SK-N-SH (cell line): ENCODE data around the gene CRAT.

ENCODE experiments used
- CHD2 ChIP-seq: fragments of 150-350 bp; IDR thresholded peaks from 2 replicates; pipeline ENCODE4 v1.6.1; 2018; ENCODE audit warnings: low read length; ENCODE audit not compliant: partially characterized antibody
- ELF1 ChIP-seq: IDR thresholded peaks from 2 replicates; pipeline ENCODE4 v1.4.0; 2012
- EP300 ChIP-seq, 2 experiments: IDR thresholded peaks; 2 replicates each; pipeline versions ENCODE4 v1.4.0 to v1.6.1; 2012; ENCODE audit warnings: borderline replicate concordance in 1 of 2, low read depth in 1 of 2, low read length in 1 of 2
- FOXM1 ChIP-seq: IDR thresholded peaks from 2 replicates; pipeline ENCODE4 v1.4.0; 2012; ENCODE audit warnings: low read depth, mild to moderate bottlenecking
- GABPA ChIP-seq: IDR thresholded peaks from 2 replicates; pipeline ENCODE4 v1.4.0; 2012; ENCODE audit warnings: low read depth, mild to moderate bottlenecking
- POLR2AphosphoS5 ChIP-seq: IDR thresholded peaks from 2 replicates; pipeline ENCODE4 v1.6.1; 2012; ENCODE audit warnings: low read depth, low read length
- SIN3A ChIP-seq: IDR thresholded peaks from 2 replicates; pipeline ENCODE4 v1.6.1; 2012; ENCODE audit warnings: low read depth, mild to moderate bottlenecking, low read length, moderate library complexity, borderline replicate concordance
- TEAD4 ChIP-seq: IDR thresholded peaks from 2 replicates; pipeline ENCODE4 v1.4.0; 2012; ENCODE audit warnings: mild to moderate bottlenecking, borderline replicate concordance; ENCODE audit not compliant: insufficient read depth
- YY1 ChIP-seq: IDR thresholded peaks from 2 replicates; pipeline ENCODE4 v1.4.0; 2012; ENCODE audit warnings: low read depth, mild to moderate bottlenecking
- TF ChIP-seq, protein P1 (sequence below): IDR thresholded peaks from 2 replicates; pipeline ENCODE4 v1.4.0; 2012; ENCODE audit warnings: low read depth
- TF ChIP-seq, protein P2 (sequence below): fragments of 200-600 bp; sonication (generic); IDR thresholded peaks from 2 replicates; pipeline ENCODE4 v1.6.1; 2017; ENCODE audit warnings: antibody characterized with exemption, mild to moderate bottlenecking, moderate library complexity
- TF ChIP-seq, protein P3 (sequence below): IDR thresholded peaks from 2 replicates; pipeline ENCODE4 v1.6.1; 2012; ENCODE audit warnings: mild to moderate bottlenecking, low read depth, low read length, moderate library complexity
- TF ChIP-seq, protein P4 (sequence below): fragments of 150-350 bp; IDR thresholded peaks from 2 replicates; pipeline ENCODE4 v1.6.1; 2017; ENCODE audit warnings: antibody characterized with exemption, low read length, low read depth, borderline replicate concordance

DNA sequence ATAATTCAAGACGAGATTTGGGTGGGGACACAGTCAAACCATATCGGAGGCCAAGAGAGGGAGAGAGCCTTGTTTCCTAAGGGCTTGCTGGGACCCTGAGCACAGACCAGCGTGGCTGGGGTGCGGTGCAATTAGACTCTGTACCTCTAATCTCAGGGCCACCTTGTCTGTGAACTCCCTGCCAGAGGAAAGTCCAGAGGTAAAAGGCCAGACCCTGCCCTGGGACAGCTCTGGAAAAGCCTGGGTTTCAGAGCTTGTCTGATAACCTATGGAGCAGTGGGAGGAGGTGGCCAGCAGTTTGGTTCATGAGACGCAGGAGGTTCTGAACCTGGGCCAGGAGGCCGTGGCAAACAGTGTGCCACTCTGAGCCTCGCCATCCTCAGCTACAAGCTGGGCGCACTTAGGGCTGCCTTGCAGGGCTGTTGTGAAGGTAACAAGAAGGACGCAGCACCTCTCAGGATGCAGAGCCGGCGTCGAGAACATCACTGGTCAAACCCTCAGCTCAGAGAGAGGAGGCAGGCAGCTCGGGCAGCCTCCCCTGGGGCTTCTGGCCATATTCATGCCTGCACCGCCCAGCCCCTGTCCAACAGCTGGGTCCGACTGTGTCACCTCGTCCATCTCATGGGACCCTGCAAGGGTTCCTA, 34.5 kb downstream of the CRAT start:
- TF ChIP-seq, protein P1, sequence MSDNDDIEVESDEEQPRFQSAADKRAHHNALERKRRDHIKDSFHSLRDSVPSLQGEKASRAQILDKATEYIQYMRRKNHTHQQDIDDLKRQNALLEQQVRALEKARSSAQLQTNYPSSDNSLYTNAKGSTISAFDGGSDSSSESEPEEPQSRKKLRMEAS = no peak
- TF ChIP-seq, protein P2, sequence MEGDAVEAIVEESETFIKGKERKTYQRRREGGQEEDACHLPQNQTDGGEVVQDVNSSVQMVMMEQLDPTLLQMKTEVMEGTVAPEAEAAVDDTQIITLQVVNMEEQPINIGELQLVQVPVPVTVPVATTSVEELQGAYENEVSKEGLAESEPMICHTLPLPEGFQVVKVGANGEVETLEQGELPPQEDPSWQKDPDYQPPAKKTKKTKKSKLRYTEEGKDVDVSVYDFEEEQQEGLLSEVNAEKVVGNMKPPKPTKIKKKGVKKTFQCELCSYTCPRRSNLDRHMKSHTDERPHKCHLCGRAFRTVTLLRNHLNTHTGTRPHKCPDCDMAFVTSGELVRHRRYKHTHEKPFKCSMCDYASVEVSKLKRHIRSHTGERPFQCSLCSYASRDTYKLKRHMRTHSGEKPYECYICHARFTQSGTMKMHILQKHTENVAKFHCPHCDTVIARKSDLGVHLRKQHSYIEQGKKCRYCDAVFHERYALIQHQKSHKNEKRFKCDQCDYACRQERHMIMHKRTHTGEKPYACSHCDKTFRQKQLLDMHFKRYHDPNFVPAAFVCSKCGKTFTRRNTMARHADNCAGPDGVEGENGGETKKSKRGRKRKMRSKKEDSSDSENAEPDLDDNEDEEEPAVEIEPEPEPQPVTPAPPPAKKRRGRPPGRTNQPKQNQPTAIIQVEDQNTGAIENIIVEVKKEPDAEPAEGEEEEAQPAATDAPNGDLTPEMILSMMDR = no peak
- TF ChIP-seq CHD2 (no peak), ELF1 (no peak), POLR2AphosphoS5 (no peak), EP300 (IDR thresholded peaks at IDR 0.05; ENCODE audit: borderline replicate concordance in 1 of 2, low read depth in 1 of 2, low read length in 1 of 2) (no peak), GABPA (no peak), SIN3A (no peak), YY1 (no peak), TEAD4 (no peak), FOXM1 (no peak)
- TF ChIP-seq, protein P3, sequence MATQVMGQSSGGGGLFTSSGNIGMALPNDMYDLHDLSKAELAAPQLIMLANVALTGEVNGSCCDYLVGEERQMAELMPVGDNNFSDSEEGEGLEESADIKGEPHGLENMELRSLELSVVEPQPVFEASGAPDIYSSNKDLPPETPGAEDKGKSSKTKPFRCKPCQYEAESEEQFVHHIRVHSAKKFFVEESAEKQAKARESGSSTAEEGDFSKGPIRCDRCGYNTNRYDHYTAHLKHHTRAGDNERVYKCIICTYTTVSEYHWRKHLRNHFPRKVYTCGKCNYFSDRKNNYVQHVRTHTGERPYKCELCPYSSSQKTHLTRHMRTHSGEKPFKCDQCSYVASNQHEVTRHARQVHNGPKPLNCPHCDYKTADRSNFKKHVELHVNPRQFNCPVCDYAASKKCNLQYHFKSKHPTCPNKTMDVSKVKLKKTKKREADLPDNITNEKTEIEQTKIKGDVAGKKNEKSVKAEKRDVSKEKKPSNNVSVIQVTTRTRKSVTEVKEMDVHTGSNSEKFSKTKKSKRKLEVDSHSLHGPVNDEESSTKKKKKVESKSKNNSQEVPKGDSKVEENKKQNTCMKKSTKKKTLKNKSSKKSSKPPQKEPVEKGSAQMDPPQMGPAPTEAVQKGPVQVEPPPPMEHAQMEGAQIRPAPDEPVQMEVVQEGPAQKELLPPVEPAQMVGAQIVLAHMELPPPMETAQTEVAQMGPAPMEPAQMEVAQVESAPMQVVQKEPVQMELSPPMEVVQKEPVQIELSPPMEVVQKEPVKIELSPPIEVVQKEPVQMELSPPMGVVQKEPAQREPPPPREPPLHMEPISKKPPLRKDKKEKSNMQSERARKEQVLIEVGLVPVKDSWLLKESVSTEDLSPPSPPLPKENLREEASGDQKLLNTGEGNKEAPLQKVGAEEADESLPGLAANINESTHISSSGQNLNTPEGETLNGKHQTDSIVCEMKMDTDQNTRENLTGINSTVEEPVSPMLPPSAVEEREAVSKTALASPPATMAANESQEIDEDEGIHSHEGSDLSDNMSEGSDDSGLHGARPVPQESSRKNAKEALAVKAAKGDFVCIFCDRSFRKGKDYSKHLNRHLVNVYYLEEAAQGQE = no peak
- TF ChIP-seq, protein P4, sequence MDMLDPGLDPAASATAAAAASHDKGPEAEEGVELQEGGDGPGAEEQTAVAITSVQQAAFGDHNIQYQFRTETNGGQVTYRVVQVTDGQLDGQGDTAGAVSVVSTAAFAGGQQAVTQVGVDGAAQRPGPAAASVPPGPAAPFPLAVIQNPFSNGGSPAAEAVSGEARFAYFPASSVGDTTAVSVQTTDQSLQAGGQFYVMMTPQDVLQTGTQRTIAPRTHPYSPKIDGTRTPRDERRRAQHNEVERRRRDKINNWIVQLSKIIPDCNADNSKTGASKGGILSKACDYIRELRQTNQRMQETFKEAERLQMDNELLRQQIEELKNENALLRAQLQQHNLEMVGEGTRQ = no peak
